Tibial nerve (tissue), 4 donors: ENCODE measurements around the gene BPIFA3. TPM values are rescaled to one million over a fixed set of nuclear protein-coding genes. Genes with fewer than 3 reads are reported as not detected.
"Not testable (repeated sequence)": the region's sequence is repeated elsewhere in the genome, so short reads cannot be mapped to it uniquely, and the experiment has no call there.

Experiments
- DNase-seq, 2 donors: peaks; one replicate each; pipeline ENCODE4 v3.0.0-alpha.2; 2019; ENCODE audit warnings: low spot score in 2 of 2
- H3K27ac ChIP-seq, 4 donors: fragments of 200-600 bp; sonication (generic) in 3 of 4; one replicate each; pipeline ENCODE4 v1.5.1; 2017 to 2019; ENCODE audit warnings: mild to moderate bottlenecking in 1 of 4
- H3K27me3 ChIP-seq, 2 donors: fragments of 200-600 bp; sonication (generic) in 1 of 2; one replicate each; pipeline versions ENCODE4 v1.5.1 to v1.6.0; 2017 to 2019
- H3K36me3 ChIP-seq, 3 donors: fragments of 200-600 bp; sonication (generic); one replicate each; pipeline ENCODE4 v1.5.1; 2018 to 2019
- H3K4me1 ChIP-seq, 4 donors: fragments of 200-600 bp; sonication (generic) in 3 of 4; one replicate each; pipeline ENCODE4 v1.5.1; 2017 to 2019
- H3K4me3 ChIP-seq, 4 donors: fragments of 200-600 bp; sonication (generic) in 3 of 4; one replicate each; pipeline ENCODE4 v1.5.1; 2017 to 2019; ENCODE audit warnings: mild to moderate bottlenecking in 1 of 4, moderate library complexity in 1 of 4
- H3K9me3 ChIP-seq, 4 donors: fragments of 200-600 bp; sonication (generic) in 3 of 4; one replicate each; pipeline ENCODE4 v1.5.1; 2017 to 2019
- CTCF ChIP-seq, 5 experiments: fragments of 200-600 bp in 3 of 5; fragments of 450-650 bp in 2 of 5; sonication (generic) in 3 of 5; IDR thresholded peaks; one replicate each; pipeline ENCODE4 v1.5.1; 2016 to 2019; ENCODE audit warnings: antibody characterized with exemption in 5 of 5, mild to moderate bottlenecking in 3 of 5, moderate library complexity in 2 of 5
- EP300 ChIP-seq, 2 donors: sonication (generic); formaldehyde crosslinking; IDR thresholded peaks; one replicate each; pipeline ENCODE4 v1.6.1; 2017; ENCODE audit warnings: antibody characterized with exemption in 2 of 2, mild to moderate bottlenecking in 1 of 2
- POLR2A ChIP-seq, 2 donors: fragments of 450-650 bp; IDR thresholded peaks; one replicate each; pipeline ENCODE4 v1.6.1; 2017; ENCODE audit warnings: antibody characterized with exemption in 2 of 2, mild to moderate bottlenecking in 2 of 2, moderate library complexity in 2 of 2
- WGBS, 2 donors: methylation state at CpG; one replicate each; pipeline ENCODE4 v1.1.5; 2018; 5-methylcytosine and 5-hydroxymethylcytosine counted together
- total RNA-seq, 4 donors: library from RNA; depleted of rRNA; stranded (reverse); fragments of >200 nt; gene quantifications; one replicate each; pipeline ENCODE4 v1.1.0, GENCODE V29; 2016

Gene BPIFA3
- total RNA-seq, 4 donors from 2014 or later: not detected

DNA sequence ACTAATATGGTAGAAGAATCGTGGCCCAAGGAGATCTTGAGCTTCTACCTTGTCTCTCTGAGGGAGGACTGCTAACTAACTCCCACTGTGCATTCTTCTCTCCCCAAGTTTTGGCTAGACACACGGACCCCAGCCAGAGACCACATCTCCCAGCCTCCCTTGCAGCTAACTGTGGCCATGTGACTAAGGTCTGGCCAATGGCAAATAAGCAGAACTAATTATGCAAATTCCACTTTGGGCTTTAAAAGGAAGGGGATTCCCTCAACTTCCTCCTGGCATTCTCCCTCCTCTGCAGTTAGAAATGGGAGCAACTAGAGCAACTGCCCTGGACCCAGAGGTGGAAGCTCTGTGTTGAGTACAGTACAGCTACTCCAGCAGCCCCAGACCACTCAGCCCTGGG, 33.8 kb upstream of the BPIFA3 start:
- Histone ChIP-seq H3K4me3 (no peak overlapping the region), H3K4me1 (no peaks in the 10 kb centered on the region), H3K36me3 (no peaks in the 10 kb centered on the region), H3K27me3 (no peaks in the 10 kb centered on the region), H3K9me3 (peaks cover 0 to 9% (median 0%) of the 10 kb centered on the region in 4 donors), H3K27ac (no peak overlapping the region)
- DNase-seq: no peak
- no peak for TF ChIP-seq POLR2A (IDR thresholded peaks at IDR 0.05)
- no peak for TF ChIP-seq CTCF (IDR thresholded peaks at IDR 0.05)
- no peak for TF ChIP-seq EP300 (IDR thresholded peaks at IDR 0.05)
- 78 to 82% methylated on average over 2 of the region's 2 CpGs for WGBS, 2 donors

- not testable (repeated sequence) for H3K4me1 ChIP-seq, H3K27ac ChIP-seq, H3K27me3 ChIP-seq, DNase-seq, H3K36me3 ChIP-seq, H3K9me3 ChIP-seq, H3K4me3 ChIP-seq
- WGBS, 2 donors: 80 to 84% methylated on average over 4 to 15 of the region's 40 CpGs
These were observed 32.0 kb upstream of the BPIFA3 start for GRCh38 chr20:33185031-33185590.

DNA sequence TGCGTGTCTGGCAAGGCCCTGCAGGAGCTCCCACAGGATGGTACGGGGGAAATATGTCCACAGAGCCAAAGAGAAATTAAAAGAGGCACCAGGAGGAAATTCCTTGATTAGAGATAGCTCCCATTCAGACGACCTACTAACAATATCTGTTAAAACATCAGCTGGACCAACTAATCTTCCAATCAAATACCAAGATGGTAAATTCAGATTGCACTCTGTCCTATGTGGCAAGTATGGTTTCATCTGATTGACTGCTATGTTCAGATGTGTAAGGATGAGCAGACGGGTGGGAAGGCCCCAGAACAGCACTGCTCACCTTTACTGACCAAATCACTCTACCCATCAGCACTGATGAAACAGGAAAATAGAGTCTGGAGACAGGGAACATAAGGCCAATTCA, 29.7 kb upstream of the BPIFA3 start:
- peaks cover 0 to 9% (median 0%) of the 10 kb centered on the region in 4 donors for H3K9me3 ChIP-seq
- TF ChIP-seq POLR2A (IDR thresholded peaks at IDR 0.05) (no peak), CTCF (IDR thresholded peaks at IDR 0.05) (no peak), EP300 (IDR thresholded peaks at IDR 0.05) (no peak)
- no peak overlapping the region for H3K4me3 ChIP-seq
- H3K4me1 ChIP-seq: no peaks in the 10 kb centered on the region
- WGBS, 2 donors: 83 to 85% methylated on average over 4 of the region's 4 CpGs
- no peak for DNase-seq
- H3K27me3 ChIP-seq: no peaks in the 10 kb centered on the region
- no peak overlapping the region for H3K27ac ChIP-seq
- H3K36me3 ChIP-seq: no peaks in the 10 kb centered on the region

DNA sequence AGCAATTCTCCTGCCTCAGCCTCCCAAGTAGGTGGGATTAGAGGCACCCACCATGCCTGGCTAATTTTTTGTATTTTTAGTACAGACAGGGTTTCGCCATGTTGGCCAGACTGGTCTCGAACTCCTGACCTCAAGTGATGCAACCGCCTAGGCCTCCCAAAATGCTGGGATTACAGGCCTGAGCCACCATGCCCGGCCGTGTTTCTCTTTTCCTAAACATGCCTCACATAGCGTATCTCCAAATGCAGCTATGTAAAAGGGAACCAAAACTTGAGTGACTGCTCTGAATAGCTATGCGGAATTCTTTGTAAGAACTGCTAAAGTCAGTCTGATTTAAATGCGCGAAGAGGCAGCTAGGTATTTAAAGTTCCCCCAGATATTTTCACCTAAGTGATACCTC, 28.7 kb upstream of the BPIFA3 start:
- no peak overlapping the region for H3K27ac ChIP-seq
- no peaks in the 10 kb centered on the region for H3K36me3 ChIP-seq
- no peaks in the 10 kb centered on the region for H3K27me3 ChIP-seq
- TF ChIP-seq CTCF (IDR thresholded peaks at IDR 0.05) (no peak), EP300 (IDR thresholded peaks at IDR 0.05) (no peak), POLR2A (IDR thresholded peaks at IDR 0.05) (no peak)
- no peak for DNase-seq
- H3K4me1 ChIP-seq: no peaks in the 10 kb centered on the region
- WGBS, 2 donors: 86 to 88% methylated on average over 9 of the region's 9 CpGs
- peaks cover 0 to 2% (median 0%) of the 10 kb centered on the region in 4 donors for H3K9me3 ChIP-seq
- H3K4me3 ChIP-seq: no peak overlapping the region

GRCh38 chr20:33191484-33191883, 25.7 kb upstream of the BPIFA3 start:
- no peaks in the 10 kb centered on the region for H3K36me3 ChIP-seq
- H3K9me3 ChIP-seq: no peaks in the 10 kb centered on the region
- 29 to 33% methylated on average over 3 of the region's 3 CpGs for WGBS, 2 donors
- H3K27me3 ChIP-seq: no peaks in the 10 kb centered on the region
- DNase-seq: no peak
- no peaks in the 10 kb centered on the region for H3K4me1 ChIP-seq
- no peak for TF ChIP-seq EP300 (IDR thresholded peaks at IDR 0.05)
- TF ChIP-seq CTCF (IDR thresholded peaks at IDR 0.05): no peak
- no peak for TF ChIP-seq POLR2A (IDR thresholded peaks at IDR 0.05)
- no peak overlapping the region for H3K27ac ChIP-seq
- no peak overlapping the region for H3K4me3 ChIP-seq

GRCh38 chr20:33191955-33192354, 25.2 kb upstream of the BPIFA3 start:
- TF ChIP-seq POLR2A (IDR thresholded peaks at IDR 0.05) (no peak), EP300 (IDR thresholded peaks at IDR 0.05) (no peak), CTCF (IDR thresholded peaks at IDR 0.05) (no peak)
- no peaks in the 10 kb centered on the region for H3K9me3 ChIP-seq
- H3K27me3 ChIP-seq: no peaks in the 10 kb centered on the region
- 74% methylated on average over 1 of the region's 1 CpG for WGBS, 2 donors
- H3K36me3 ChIP-seq: no peaks in the 10 kb centered on the region
- H3K27ac ChIP-seq: no peak overlapping the region
- H3K4me3 ChIP-seq: no peak overlapping the region
- no peaks in the 10 kb centered on the region for H3K4me1 ChIP-seq
- DNase-seq: no peak
